Measurements from ENCODE around the gene UBA6. TPM values are rescaled to one million over a fixed set of nuclear protein-coding genes. Genes with fewer than 3 reads are reported as not detected.

Gene UBA6
- total RNA-seq, 2 donors from 2014 or later = 57.2 to 73.2 TPM

DNA sequence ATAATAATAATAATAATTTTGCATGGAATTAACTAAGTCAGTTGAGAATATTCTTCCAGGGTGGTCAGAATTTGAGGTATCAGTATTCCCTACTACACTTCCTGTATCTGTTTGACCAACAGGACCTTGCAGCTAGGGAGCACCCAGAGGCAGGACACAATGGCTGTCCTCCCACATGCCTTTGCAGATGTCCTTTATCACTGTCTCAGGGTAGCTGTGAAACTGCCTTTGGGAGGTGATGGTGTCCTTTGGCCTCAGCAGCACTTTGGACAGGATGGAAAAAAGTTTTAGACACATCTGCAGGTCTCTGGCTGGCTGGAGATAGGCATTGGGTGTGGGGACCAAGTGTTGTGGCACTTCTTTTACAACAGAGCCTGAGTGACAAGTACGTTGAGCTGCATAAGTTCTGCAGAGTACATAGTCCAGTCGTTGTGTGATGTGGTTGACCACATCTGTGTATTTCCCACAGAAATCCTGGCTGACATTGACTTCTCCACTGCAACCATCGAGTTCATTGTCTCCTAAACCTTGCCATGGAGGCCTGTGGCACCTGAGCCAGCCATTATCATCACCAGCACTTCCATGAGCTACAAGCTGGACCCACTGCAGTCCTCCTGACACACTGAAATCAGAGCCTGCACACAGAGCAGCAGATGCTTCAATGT lies 19.1 kb upstream of the UBA6 start:
- Histone ChIP-seq H3K27ac (no peak overlapping the region), H3K36me3 (no peaks in the 10 kb centered on the region), H3K4me1 (no peaks in the 10 kb centered on the region), H3K27me3 (no peaks in the 10 kb centered on the region), H3K4me3 (no peak overlapping the region), H3K9me3 (no peaks in the 10 kb centered on the region), H3K9ac (ENCODE audit: low read depth in 2 of 2, low read length in 2 of 2) (no peak overlapping the region)
- DNase-seq = no peak
- intact Hi-C loops (cut with DNase I) = no loop called here
- TF ChIP-seq, protein P1, sequence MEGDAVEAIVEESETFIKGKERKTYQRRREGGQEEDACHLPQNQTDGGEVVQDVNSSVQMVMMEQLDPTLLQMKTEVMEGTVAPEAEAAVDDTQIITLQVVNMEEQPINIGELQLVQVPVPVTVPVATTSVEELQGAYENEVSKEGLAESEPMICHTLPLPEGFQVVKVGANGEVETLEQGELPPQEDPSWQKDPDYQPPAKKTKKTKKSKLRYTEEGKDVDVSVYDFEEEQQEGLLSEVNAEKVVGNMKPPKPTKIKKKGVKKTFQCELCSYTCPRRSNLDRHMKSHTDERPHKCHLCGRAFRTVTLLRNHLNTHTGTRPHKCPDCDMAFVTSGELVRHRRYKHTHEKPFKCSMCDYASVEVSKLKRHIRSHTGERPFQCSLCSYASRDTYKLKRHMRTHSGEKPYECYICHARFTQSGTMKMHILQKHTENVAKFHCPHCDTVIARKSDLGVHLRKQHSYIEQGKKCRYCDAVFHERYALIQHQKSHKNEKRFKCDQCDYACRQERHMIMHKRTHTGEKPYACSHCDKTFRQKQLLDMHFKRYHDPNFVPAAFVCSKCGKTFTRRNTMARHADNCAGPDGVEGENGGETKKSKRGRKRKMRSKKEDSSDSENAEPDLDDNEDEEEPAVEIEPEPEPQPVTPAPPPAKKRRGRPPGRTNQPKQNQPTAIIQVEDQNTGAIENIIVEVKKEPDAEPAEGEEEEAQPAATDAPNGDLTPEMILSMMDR (IDR thresholded peaks at IDR 0.05) = no peak

DNA sequence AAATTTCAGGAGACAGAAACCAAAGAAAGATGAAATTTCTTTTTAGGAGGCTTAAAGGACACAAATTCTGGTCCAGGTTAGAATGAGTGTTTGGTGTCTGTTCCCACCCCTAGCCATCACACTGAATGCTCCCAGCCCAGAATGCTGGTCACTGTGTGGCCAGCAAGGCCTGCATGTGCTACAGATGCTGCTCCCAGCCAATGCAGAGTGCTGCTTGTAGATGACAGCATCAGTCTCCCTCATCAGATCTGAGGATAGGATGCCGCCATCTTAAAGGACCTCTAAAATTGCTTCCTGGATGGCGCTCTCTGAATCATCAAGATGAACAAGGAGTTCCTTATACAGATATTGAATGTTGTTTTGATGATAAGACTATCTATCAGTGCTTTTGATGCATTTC lies 17.9 kb upstream of the UBA6 start:
- Histone ChIP-seq H3K4me3 (no peak overlapping the region), H3K4me1 (no peaks in the 10 kb centered on the region), H3K36me3 (no peaks in the 10 kb centered on the region), H3K9ac (ENCODE audit: low read depth in 2 of 2, low read length in 2 of 2) (no peak overlapping the region), H3K9me3 (no peaks in the 10 kb centered on the region), H3K27me3 (no peaks in the 10 kb centered on the region), H3K27ac (no peak overlapping the region)
- DNase-seq = no peak
- intact Hi-C loops (cut with DNase I) = no loop called here
- TF ChIP-seq, protein P1 (IDR thresholded peaks at IDR 0.05) = no peak

DNA sequence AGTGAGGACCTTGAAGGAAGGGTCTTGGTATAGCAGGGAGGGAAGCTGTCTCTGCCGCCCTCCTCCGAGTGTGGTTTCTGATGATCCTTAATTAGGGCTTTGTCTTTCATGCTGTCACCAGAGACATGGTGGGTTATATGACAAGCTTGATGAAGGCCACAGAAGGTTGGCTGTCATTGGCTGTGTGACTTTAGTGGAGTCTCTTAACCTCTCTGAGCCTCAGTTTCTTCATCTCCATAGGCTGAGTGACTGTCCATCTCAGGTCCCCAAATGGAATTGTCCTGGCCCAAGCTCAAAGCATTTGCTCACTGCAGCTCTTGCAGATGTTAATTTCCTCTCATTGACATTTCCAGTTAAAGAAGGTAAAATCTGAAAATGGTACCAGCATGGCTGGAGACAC lies 16.6 kb upstream of the UBA6 start:
- no peaks in the 10 kb centered on the region for H3K36me3 ChIP-seq
- H3K4me1 ChIP-seq = no peaks in the 10 kb centered on the region
- no peaks in the 10 kb centered on the region for H3K9me3 ChIP-seq

DNA sequence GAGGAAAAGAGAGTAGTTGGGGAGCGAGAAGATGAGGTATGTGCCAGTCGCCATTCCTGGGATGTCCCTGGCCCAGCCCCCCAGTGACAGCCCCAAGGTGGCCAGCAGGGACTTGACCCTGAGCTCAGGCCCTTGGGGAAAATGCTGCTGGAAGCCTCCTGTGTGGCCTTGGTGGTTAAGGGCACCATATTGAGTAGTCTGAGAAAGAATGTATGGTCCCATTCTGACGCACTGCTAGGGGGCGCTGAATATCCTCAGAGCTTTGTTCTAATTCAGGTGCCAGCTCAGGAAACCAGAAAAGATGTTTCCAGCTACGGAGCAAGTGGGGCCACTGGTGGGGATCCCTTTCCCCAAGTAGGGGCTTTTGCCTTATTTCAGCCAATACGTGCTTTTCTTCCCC lies 14.0 kb upstream of the UBA6 start:
- Histone ChIP-seq H3K27me3 (no peaks in the 10 kb centered on the region), H3K27ac (no peak overlapping the region), H3K4me3 (no peak overlapping the region), H3K36me3 (no peaks in the 10 kb centered on the region), H3K9me3 (no peaks in the 10 kb centered on the region), H3K9ac (ENCODE audit: low read depth in 2 of 2, low read length in 2 of 2) (no peak overlapping the region), H3K4me1 (no peaks in the 10 kb centered on the region)
- DNase-seq = no peak
- TF ChIP-seq, protein P1 (IDR thresholded peaks at IDR 0.05) = no peak
- intact Hi-C loops (cut with DNase I) = no loop called here

More for the DNA sequence above, 16.6 kb upstream of the UBA6 start:
- TF ChIP-seq, protein P1 (IDR thresholded peaks at IDR 0.05) = no peak
- intact Hi-C loops (cut with DNase I) = no loop called here
- Histone ChIP-seq H3K4me3 (no peak overlapping the region), H3K27me3 (no peaks in the 10 kb centered on the region), H3K27ac (no peak overlapping the region), H3K9ac (ENCODE audit: low read depth in 2 of 2, low read length in 2 of 2) (no peak overlapping the region)
- DNase-seq = no peak

DNA sequence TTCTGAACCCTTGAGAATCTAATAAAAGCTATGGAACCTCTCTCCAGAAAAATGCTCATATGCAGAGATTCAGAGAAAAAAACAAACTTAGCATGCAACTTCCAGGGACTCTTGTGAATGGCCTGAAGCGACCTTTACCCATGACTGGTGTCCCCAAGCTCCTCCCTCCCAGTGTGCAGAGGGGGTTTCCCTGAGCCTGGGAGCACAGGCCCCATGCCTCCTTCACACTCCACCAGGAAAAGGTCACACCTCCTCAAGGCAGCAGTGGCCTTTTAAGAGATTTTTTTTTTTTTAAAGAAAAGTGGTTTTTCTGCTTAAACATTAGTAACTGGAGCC lies 13.3 kb upstream of the UBA6 start:
- TF ChIP-seq, protein P1 (IDR thresholded peaks at IDR 0.05) = no peak
- no peaks in the 10 kb centered on the region for H3K27me3 ChIP-seq
- H3K4me3 ChIP-seq = no peak overlapping the region
- intact Hi-C loops (cut with DNase I) = no loop called here
- H3K9me3 ChIP-seq = no peaks in the 10 kb centered on the region
- no peaks in the 10 kb centered on the region for H3K4me1 ChIP-seq
- H3K9ac ChIP-seq (ENCODE audit: low read depth in 2 of 2, low read length in 2 of 2) = no peak overlapping the region
- no peak overlapping the region for H3K27ac ChIP-seq
- H3K36me3 ChIP-seq = no peaks in the 10 kb centered on the region
- DNase-seq = no peak
